GM19438 (cell line): Measurements from ENCODE around the gene VANGL1.

Experiments used
- ATAC-seq: cut with Tn5 transposase; IDR thresholded peaks from one replicate; pipeline ENCODE4 v1.9.1; 2021; ENCODE audit warnings: low read depth; ENCODE audit not compliant: unreplicated experiment

The VANGL1 gene

DNA sequence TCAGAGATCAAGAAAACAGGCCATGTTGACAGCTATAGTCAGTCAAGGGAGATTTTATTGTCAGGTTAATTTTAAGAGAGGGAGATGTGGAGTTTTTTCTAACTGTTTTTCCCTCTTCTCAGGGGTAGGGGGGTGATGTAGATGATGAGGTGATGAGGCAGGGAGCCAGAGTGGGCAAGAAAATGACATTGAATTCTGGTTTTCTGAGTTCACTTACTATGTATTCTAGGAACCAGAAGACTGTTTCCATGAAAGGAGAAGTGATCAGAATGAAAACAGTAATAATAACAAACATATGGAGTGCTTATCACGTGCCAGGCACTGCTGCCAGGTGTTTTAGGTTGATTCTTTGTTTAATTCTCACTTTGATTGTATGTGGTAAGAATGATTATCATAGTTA lies 86.6 kb downstream of the VANGL1 start:
- no peak for ATAC-seq

- ATAC-seq, result peak; percentile 97
Measured at GRCh38 chr1:115729756-115730155, 88.0 kb downstream of the VANGL1 start.

- ATAC-seq, result no peak
Measured at GRCh38 chr1:115732316-115732715, 90.5 kb downstream of the VANGL1 start.

- ATAC-seq, result no peak
Measured at GRCh38 chr1:115740811-115741210, 99.0 kb downstream of the VANGL1 start.

GRCh38 chr1:115744646-115745275 lies 103.0 kb downstream of the VANGL1 start:
- no peak for ATAC-seq

DNA sequence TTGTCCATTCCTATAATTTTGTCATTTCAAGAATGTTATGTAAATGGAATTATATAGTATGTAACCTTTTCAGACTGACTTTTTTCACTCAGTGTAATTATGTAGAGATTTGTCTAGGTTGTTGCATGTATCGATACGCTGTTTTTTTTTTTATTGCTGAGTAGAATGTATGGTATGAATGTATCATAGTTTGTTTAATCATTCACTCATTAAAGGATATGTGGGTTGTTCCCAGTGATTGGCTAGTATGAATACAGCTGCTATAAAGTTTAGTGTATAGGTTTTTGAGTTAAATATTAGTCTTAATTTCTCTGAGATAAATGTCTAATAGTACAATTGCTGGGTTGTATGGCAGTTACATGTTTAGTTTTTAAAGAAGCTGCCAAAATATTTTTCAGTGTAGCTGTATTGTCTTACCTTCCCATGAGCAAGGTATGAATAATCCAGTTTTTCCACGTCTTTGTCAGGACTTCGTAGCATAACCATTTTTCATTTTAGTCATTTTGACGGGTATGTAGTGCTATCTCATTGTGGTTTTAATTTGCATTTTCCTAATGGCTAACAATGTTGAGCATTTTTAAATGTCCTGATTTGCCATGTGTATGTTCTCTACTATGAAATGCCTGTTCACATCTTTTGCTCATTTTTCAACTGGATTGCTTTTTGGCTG lies 104.4 kb downstream of the VANGL1 start:
- no peak for ATAC-seq
